HG03139 (cell line): ENCODE results near the gene ADCY3.
"Not testable (repeated sequence)": the region's sequence is repeated elsewhere in the genome, so short reads cannot be mapped to it uniquely, and the experiment has no call there.

Experiments used
- ATAC-seq: cut with Tn5 transposase; IDR thresholded peaks from one replicate; pipeline ENCODE4 v1.9.1; 2021; ENCODE audit not compliant: unreplicated experiment

ADCY3 gene

DNA sequence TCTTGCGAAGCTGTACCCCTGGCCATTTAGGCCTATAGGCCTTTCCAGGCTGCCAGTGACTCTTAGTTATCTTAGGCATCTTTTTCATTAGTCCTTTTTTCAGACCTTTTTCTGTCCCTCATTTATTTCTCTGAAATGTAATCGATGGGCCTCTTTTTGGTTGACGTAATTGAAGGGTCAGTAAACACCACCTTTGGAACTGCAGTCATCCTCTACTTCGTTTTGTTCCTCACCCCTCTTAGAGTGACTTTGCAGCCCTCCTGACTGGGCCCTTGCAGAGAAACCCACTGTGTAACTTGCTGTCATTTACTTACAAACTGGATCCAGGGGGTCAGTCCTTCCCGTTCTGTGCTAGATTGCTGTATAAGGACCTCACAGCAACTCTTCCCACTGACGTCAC, 103.6 kb downstream of the ADCY3 start:
- ATAC-seq = no peak

DNA sequence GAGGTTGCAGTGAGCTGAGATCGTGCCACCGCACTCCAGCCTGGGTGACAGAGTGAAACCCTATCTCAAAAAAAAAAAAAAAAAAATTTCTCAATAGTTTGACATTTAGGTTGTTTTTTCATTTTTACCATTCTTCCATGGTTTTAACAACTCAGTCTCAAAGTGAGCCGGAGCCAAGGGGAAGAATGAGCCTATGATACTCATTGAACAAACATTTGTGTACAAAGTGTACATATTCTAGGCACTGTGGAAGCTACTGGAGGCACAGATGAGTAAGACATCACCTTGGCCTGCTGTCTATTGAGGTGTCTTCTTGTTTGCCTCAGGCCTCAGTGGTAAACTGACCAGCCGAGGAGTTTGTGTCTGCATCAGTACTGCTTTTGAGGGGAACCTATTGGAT, 104.9 kb downstream of the ADCY3 start:
- ATAC-seq = no peak

DNA sequence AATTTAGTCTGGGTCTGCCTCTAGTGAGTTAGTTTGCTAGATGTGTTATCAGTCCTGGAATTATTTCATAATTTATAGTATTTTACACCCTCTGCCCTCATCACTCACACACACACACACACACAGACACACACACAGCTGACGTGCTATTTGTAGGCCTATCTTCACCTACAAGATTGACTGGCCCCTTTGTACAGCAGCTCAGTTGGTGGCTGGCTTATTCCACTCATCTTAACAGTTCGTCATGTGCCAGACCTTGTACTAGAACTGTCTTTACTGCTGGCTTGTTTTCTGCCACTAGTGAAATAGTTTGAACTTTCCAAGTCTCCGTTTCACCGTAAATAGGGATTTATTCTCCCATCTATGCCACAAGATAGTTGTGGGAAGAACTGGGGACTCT, 105.5 kb downstream of the ADCY3 start:
- ATAC-seq = no peak

DNA sequence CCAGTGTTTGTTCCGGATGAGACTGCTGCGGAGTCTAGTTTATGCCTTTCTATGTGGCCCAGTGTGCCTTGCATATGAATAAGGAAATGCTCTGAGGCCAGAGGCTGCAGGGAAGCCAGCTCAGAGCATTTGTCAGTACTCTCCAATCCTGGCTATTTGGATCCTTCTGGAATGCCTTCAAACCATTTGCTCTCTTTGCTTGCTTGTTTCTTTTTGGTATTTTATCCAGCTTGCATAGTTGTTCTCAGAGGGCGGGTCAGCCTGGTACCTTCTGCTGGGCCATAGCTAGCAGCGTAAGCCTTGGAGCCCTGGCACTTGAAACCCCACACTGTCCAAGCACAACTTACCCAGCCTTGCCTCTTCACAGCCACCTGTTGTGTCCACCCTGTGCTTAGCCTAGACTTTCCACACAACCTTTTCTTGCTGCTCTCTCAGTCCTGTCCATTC, 106.3 kb downstream of the ADCY3 start:
- ATAC-seq = no peak

GRCh38 chr2:24809316-24810007, 110.6 kb downstream of the ADCY3 start:
- no peak for ATAC-seq

- no peak for ATAC-seq
These were observed 113.4 kb downstream of the ADCY3 start for GRCh38 chr2:24806661-24807036.

DNA sequence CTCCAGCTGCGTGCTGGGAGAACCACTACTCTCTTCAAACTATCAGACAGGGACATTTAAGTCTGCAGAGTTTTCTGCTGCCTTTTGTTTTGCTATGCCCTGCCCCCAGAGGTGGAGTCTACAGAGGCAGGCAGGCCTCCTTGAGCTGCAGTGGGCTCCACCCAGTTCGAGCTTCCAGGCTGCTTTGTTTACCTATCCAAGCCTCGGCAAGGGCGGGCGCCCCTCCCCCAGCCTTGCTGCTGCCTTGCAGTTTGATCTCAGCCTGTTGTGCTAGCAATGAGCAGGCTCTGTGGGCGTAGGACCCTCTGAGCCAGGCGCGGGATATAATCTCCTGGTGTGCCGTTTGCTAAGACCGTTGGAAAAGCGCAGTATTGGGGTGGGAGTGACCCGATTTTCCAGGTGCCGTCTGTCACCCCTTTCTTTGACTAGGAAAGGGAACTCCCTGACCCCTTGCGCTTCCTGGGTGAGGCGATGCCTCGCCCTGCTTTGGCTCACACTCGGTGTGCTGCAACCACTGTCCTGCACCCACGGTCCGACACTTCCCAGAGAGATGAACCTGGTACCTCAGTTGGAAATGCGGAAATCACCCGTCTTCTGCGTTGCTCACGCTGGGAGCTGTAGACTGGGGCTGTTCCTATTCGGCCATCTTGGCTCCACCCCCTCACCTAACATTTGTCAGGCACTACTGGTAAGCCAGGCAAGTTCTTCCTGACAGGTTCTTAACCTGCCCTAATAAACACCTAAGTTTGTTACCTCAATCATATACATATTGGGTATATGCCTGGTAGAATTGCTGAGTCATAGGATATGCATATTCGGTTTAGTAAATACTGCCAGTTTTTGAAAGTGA, 114.0 kb downstream of the ADCY3 start:
- not testable (repeated sequence) for ATAC-seq

DNA sequence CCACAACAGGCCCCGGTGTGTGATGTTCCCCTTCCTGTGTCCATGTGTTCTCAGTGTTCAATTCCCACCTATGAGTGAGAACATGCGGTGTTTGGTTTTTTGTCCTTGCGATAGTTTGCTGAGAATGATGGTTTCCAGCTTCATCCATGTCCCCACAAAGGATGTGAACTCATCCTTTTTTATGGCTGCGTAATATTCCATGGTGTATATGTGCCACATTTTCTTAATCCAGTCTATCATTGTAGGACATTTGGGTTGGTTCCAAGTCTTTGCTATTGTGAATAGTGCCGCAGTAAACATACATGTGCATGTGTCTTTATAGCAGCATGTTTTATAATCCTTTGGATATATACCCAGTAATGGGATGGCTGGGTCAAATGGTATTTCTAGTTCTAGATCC, 119.5 kb downstream of the ADCY3 start:
- ATAC-seq = not testable (repeated sequence)

- no peak for ATAC-seq
These were observed 122.4 kb downstream of the ADCY3 start for GRCh38 chr2:24797644-24798043.

GRCh38 chr2:24793761-24794435, 126.1 kb downstream of the ADCY3 start:
- ATAC-seq = no peak

DNA sequence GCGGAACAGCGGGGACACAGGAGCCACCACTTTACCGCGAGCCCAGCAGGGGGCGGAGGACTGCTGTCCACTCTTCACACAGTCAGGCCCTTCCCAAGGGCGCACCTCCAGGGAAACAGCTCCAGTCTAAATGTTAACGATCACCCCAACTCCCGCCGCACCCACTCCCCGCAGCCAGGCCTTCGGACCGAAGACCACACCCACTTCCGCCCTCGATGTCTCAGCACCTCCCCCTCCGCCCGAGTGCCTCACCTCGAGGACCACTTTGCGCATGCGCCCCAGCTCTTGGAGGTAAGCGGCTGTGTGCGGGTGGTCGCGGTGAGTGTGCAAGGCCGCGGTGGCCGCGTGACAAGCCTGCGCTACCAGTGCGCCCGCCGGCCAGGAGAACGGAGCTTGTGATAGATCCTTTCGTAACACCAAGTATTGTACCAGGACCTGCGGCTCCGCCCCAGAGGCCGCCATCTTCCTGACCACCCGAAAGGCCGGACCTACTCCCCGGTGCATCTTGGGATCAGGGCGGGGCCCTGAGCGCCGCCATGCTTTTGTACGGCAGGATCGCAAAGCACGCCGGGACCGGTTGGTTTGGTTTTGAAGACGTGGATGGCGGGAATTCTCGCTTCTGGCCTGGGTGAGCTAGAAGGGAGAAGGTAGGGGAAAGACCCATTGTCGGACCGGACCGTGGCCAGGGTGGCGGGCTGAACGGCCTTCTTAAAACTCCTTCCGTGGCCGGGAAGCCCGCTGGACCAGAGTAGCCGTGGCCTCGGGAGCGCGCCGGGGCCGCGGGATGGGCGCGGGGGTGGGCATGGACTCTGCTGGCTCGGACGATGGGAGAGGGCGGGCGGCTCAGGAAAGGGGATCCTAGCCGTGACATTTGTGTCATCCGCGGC, 126.9 kb downstream of the ADCY3 start, which contains the start of the genes CENPO and PTRHD1:
TSS of gene CENPO (plus strand) at position 552 of the 887 bp plus-strand sequence. CDS start 495 bp downstream, outside the sequence.
TSS of gene PTRHD1 (minus strand) at position 518 of the 887 bp plus-strand sequence. CDS start at position 504, 14 bp downstream.
- peak; percentile 89 for ATAC-seq

DNA sequence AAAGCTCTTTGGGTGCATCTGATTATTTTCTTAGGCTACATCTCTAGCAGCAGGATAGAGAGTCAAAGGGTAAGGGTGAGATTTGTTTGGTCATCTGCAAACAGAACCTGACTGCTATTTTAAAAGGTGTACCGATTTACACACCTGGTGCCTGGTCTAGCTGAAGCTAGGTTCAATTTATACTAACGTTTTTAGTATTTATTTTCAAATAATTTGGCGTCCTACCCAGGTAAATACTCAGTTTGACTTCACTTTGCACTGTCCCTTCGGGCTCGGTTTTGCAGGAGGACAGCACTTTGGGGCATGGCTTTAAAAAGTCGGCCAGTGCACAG, 127.5 kb downstream of the ADCY3 start:
- no peak for ATAC-seq

GRCh38 chr2:24791452-24791851, 128.6 kb downstream of the ADCY3 start:
- no peak for ATAC-seq

DNA sequence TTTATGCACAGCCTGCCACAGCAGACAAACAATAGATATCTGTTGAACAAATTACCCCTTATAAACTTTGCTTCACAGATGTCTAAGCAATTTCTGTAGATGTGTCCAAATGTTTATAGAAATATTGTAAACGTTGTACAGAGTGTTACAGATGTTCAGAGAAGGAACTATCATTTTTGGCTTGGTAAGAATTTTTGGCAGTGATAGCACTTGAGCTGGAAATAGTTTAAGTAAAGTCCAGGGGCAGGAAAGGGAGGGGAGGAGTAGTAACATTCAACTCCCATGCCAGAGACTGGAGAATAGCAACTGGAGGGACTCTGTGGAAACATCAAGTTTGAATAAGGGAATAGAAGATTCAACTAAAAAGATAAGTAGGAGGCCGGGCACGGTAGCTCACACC, 131.2 kb downstream of the ADCY3 start:
- ATAC-seq = no peak

DNA sequence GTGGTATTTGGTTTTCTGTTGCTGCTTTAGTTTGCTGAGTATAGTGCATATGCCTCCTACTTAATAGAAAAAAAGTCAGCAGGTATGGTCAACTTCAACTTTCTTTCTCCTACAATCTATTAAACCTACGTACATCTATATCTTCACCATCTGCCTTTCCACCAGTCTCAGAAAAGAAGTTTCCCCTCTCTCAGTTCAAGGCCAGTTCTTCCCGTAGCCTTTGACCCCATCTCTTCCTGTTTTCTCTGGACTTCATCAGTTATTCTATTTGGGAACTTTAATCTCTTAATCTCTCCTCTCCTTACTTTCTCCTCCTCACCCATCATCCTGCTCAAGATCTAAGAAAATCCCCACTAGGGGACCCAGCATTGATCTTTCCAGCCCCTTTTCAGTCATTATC, 132.5 kb downstream of the ADCY3 start:
- no peak for ATAC-seq

GRCh38 chr2:24785671-24786321, 134.2 kb downstream of the ADCY3 start:
- peak; percentile 91 for ATAC-seq

DNA sequence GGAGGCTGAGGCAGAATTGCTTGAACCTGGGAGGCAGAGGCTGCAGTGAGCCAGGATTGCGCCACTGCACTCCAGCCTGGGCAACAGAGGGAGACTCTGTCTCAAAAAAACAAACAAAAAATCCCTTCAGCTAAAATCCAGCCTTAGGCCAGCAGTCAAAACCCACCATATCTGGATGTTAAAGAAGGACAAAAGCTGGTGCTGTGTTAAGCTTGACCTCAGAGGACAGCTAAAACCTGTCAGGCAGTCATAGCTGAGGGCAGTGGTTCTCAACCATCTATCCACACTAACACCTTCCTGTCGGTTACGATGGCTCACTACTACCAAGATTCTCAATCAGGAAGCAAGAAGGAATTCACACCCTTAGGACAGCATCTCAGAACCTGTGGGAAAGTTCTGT, 136.4 kb downstream of the ADCY3 start:
- ATAC-seq = no peak

DNA sequence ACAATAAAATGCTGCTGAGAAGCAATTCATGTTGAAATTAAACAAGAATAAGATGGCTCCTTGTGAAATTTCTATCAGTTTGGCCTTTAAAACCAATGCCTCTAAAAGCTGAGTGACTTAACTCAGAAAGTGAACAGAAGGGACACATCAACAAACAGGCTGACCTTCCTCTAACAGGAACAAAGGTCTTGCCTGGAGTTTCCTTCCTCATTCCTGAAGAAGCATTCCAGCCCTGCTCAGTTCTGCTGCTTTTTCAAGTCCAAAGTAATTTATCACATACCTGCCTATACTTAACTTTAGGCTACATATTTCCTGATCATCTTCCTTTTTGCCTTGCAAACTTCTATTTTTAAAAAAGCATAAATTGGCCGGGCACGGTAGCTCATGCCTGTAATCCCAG, 140.9 kb downstream of the ADCY3 start:
- no peak for ATAC-seq

DNA sequence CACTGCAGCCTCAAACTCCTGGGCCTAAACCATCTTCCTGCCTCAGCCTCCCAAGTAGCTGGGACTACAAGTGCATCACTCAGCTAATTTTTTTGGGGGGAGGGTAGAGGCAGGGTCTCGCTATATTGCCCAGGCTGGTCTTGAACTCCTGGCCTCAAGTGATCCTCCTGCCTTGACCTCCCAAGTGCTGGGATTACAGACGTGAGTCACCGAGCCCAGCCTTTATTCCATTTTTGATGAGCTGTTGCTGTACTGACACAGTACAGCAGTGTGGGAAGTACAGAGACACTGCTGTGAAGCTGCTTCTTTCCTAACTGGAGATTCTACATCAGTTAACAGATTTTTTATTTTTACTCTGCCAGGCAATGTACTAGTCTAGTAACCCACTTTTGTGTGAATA, 145.7 kb downstream of the ADCY3 start:
- ATAC-seq = no peak
